GM23338 (cell line): ENCODE measurements around the gene CMIP. TPM values are rescaled to one million over a fixed set of nuclear protein-coding genes. Genes with fewer than 3 reads are reported as not detected.

Source experiments
- ATAC-seq: fragments of 200-7000 bp; cut with Tn5 transposase; 3 replicates; pipeline ENCODE4 v1.9.1; 2020
- DNase-seq: peaks from one replicate; pipeline ENCODE4 v3.0.0-alpha.2; 2015; ENCODE audit warnings: low spot score
- H2AFZ ChIP-seq: fragments of 200-600 bp; sonication (generic); 2 replicates; pipeline ENCODE4 v1.8.0; 2016; ENCODE audit warnings: antibody characterized with exemption, mild to moderate bottlenecking, moderate library complexity
- H3F3A ChIP-seq: fragments of 200-600 bp; sonication (generic); replicated peaks from 2 replicates; pipeline ENCODE4 v1.8.0; 2017; ENCODE audit warnings: antibody characterized with exemption, mixed run types, low read depth
- H3K27ac ChIP-seq: fragments of 200-600 bp; sonication (generic); 2 replicates; pipeline ENCODE4 v1.6.1; 2016; ENCODE audit warnings: low read depth
- H3K27me3 ChIP-seq: fragments of 200-600 bp; sonication (generic); 2 replicates; pipeline ENCODE4 v1.8.0; 2016; ENCODE audit warnings: mild to moderate bottlenecking, mixed run types, moderate library complexity; ENCODE audit not compliant: insufficient read depth
- H3K36me3 ChIP-seq: fragments of 200-600 bp; sonication (generic); 2 replicates; pipeline ENCODE4 v1.8.0; 2016; ENCODE audit warnings: mild to moderate bottlenecking; ENCODE audit not compliant: insufficient read depth
- H3K4me1 ChIP-seq: fragments of 200-600 bp; sonication (generic); 2 replicates; pipeline ENCODE4 v1.8.0; 2016; ENCODE audit warnings: mild to moderate bottlenecking, moderate library complexity; ENCODE audit not compliant: insufficient read depth
- H3K4me2 ChIP-seq: fragments of 200-600 bp; sonication (generic); 2 replicates; pipeline ENCODE4 v1.7.1; 2017; ENCODE audit warnings: mixed run types
- H3K4me3 ChIP-seq: fragments of 200-600 bp; sonication (generic); 2 replicates; pipeline ENCODE4 v1.6.1; 2016; ENCODE audit warnings: mixed run types
- H3K79me2 ChIP-seq: fragments of 200-600 bp; sonication (generic); replicated peaks from 2 replicates; pipeline ENCODE4 v1.8.0; 2017; ENCODE audit warnings: mild to moderate bottlenecking; ENCODE audit not compliant: insufficient read depth
- H3K9me2 ChIP-seq: fragments of 200-600 bp; sonication (generic); 2 replicates; pipeline ENCODE4 v1.8.0; 2017; ENCODE audit not compliant: insufficient read depth
- H4K20me1 ChIP-seq: fragments of 200-600 bp; sonication (generic); replicated peaks from 2 replicates; pipeline ENCODE4 v1.8.0; 2017; ENCODE audit warnings: mild to moderate bottlenecking; ENCODE audit not compliant: insufficient read depth
- H3K27ac Mint-ChIP-seq: 2 replicates; pipeline ENCODE4 v1.8.0; 2020; ENCODE audit warnings: inconsistent platforms, mild to moderate bottlenecking, moderate library complexity, mixed read lengths
- H3K27me3 Mint-ChIP-seq: 3 replicates; pipeline ENCODE4 v1.8.0; 2022; ENCODE audit warnings: low read depth, mild to moderate bottlenecking, moderate library complexity, mixed read lengths, inconsistent platforms; ENCODE audit not compliant: insufficient read depth, poor library complexity
- H3K36me3 Mint-ChIP-seq: 3 replicates; pipeline ENCODE4 v1.8.0; 2021; ENCODE audit warnings: low read depth, mild to moderate bottlenecking, inconsistent platforms, moderate library complexity, mixed read lengths
- H3K4me1 Mint-ChIP-seq: 3 replicates; pipeline ENCODE4 v1.8.0; 2020; ENCODE audit warnings: mild to moderate bottlenecking, inconsistent platforms, mixed read lengths
- H3K4me3 Mint-ChIP-seq: 3 replicates; pipeline ENCODE4 v1.8.0; 2021; ENCODE audit warnings: moderate library complexity, mild to moderate bottlenecking, inconsistent platforms, mixed read lengths
- H3K9me3 Mint-ChIP-seq: 3 replicates; pipeline ENCODE4 v1.8.0; 2020; ENCODE audit warnings: moderate library complexity, mild to moderate bottlenecking, inconsistent platforms, mixed read lengths
- CREB1 ChIP-seq: fragments of 250-450 bp; sonication (Bioruptor Pico); IDR thresholded peaks from 2 replicates; pipeline ENCODE4 v1.5.0; 2020; ENCODE audit warnings: low read depth, mild to moderate bottlenecking, moderate library complexity
- CTCF ChIP-seq, 2 experiments: fragments of 200-600 bp in 1 of 2; sonication (generic) in 1 of 2; conservative IDR thresholded peaks; 2 replicates each; pipeline versions ENCODE4 v1.5.1 to v1.6.1; 2016 to 2017; ENCODE audit warnings: antibody characterized with exemption in 2 of 2, low read depth in 2 of 2, mild to moderate bottlenecking in 2 of 2, moderate library complexity in 1 of 2
- EZH2 ChIP-seq: fragments of 200-600 bp; sonication (generic); IDR thresholded peaks from one replicate; pipeline ENCODE4 v1.8.0; 2017; ENCODE audit warnings: antibody characterized with exemption, mild to moderate bottlenecking, low read depth; ENCODE audit not compliant: unreplicated experiment
- EZH2phosphoT487 ChIP-seq: fragments of 200-600 bp; sonication (generic); IDR thresholded peaks from one replicate; pipeline ENCODE4 v1.8.1; 2018; ENCODE audit warnings: antibody characterized with exemption; ENCODE audit not compliant: unreplicated experiment
- JUNB ChIP-seq: IDR thresholded peaks from one replicate; pipeline ENCODE4 v1.6.1; 2016; ENCODE audit warnings: antibody characterized with exemption; ENCODE audit not compliant: unreplicated experiment
- NANOG ChIP-seq: IDR thresholded peaks from 2 replicates; pipeline ENCODE4 v1.6.1; 2016; ENCODE audit warnings: antibody characterized with exemption, borderline replicate concordance
- POLR2AphosphoS5 ChIP-seq: IDR thresholded peaks from 2 replicates; pipeline ENCODE4 v1.6.1; 2016; ENCODE audit warnings: antibody characterized with exemption, low read depth
- STAT1 ChIP-seq: IDR thresholded peaks from one replicate; pipeline ENCODE4 v1.6.1; 2016; ENCODE audit warnings: antibody characterized with exemption; ENCODE audit not compliant: unreplicated experiment
- ZNF114 ChIP-seq: fragments of 250-450 bp; sonication (Bioruptor Pico); IDR thresholded peaks from 2 replicates; pipeline ENCODE4 v1.5.0; 2020; ENCODE audit warnings: mild to moderate bottlenecking, moderate library complexity
- ZNF331 ChIP-seq: fragments of 250-450 bp; sonication (Bioruptor Pico); IDR thresholded peaks from 2 replicates; pipeline ENCODE4 v1.5.0; 2020; ENCODE audit warnings: low read depth, mild to moderate bottlenecking, moderate library complexity
- polyA plus RNA-seq: library from polyadenylated mRNA; unstranded; fragments of >200 nt; fragmentation: Nextera tagmentation; extraction: Ambion mirVana; gene quantifications from 2 replicates; pipeline ENCODE4 v1.2.1, GENCODE V29; 2016
- total RNA-seq: library from RNA; depleted of rRNA; stranded (reverse); fragments of >200 nt; shearing (Covaris generic); gene quantifications from 2 replicates; pipeline ENCODE4 v1.2.3, GENCODE V29; 2014
- TF ChIP-seq, protein P1 (sequence below): fragments of 250-450 bp; sonication (Bioruptor Pico); IDR thresholded peaks from 2 replicates; pipeline ENCODE4 v1.5.0; 2020; ENCODE audit warnings: mild to moderate bottlenecking, moderate library complexity
- TF ChIP-seq, protein P2 (sequence below): IDR thresholded peaks from 2 replicates; pipeline ENCODE4 v1.6.1; 2016; ENCODE audit warnings: antibody characterized with exemption
- TF ChIP-seq, protein P3 (sequence below): IDR thresholded peaks from one replicate; pipeline ENCODE4 v1.6.1; 2018; ENCODE audit warnings: antibody characterized with exemption; ENCODE audit not compliant: unreplicated experiment

CMIP gene
- total and polyA plus RNA-seq, 2 experiments from 2014 or later: 9.5 to 62.3 TPM

DNA sequence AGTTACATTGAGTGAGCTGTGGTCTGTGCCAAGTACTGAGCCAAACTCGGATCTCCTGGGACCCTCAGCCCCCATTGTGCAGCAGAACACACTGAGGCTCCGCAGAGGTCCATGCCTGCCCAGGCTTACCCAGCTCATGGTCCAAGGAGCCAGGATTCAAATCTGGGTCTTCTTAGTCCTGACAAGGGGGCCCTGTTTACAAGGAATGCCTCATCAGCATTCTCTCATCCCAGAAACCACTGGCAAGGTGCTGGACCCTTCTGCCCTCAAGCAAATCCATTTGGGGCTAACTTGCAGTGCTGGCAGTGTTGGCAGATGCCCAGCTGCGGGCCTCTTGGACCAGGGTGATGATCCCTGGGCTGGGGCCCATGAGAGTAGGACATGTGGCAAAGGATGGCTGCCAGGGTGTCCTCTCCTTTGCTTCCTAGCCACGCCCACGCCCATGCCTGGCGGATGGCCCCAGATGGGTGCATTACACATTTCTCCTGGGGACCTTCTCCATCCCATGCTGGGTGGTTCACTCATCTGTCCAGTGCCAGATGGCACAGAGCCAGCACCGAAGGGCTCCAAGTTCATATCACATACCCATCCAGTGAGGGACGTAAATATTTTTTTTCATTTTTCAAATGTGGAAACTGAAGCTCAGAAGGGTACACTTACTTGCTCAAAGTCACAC is 117.7 kb downstream of the CMIP start:
- Mint-ChIP-seq H3K36me3 (no peaks in the 10 kb centered on the region; the same call in 2 of the 3 replicates), H3K27ac (no peak overlapping the region), H3K9me3 (no peaks in the 10 kb centered on the region), H3K4me3 (no peak overlapping the region), H3K4me1 (peaks cover 11% of the 10 kb centered on the region), H3K27me3 (peaks cover 5% of the 10 kb centered on the region)
- TF ChIP-seq ZNF114 (no peak), NANOG (no peak), EZH2phosphoT487 (no peak), ZNF331 (CRISPR knock-in tag) (no peak), EZH2 (no peak), CREB1 (no peak), POLR2AphosphoS5 (no peak), STAT1 (no peak), JUNB (no peak), CTCF (conservative IDR thresholded peaks at IDR 0.05; ENCODE audit: low read depth in 2 of 2) (no peak)
- TF ChIP-seq, protein P1, sequence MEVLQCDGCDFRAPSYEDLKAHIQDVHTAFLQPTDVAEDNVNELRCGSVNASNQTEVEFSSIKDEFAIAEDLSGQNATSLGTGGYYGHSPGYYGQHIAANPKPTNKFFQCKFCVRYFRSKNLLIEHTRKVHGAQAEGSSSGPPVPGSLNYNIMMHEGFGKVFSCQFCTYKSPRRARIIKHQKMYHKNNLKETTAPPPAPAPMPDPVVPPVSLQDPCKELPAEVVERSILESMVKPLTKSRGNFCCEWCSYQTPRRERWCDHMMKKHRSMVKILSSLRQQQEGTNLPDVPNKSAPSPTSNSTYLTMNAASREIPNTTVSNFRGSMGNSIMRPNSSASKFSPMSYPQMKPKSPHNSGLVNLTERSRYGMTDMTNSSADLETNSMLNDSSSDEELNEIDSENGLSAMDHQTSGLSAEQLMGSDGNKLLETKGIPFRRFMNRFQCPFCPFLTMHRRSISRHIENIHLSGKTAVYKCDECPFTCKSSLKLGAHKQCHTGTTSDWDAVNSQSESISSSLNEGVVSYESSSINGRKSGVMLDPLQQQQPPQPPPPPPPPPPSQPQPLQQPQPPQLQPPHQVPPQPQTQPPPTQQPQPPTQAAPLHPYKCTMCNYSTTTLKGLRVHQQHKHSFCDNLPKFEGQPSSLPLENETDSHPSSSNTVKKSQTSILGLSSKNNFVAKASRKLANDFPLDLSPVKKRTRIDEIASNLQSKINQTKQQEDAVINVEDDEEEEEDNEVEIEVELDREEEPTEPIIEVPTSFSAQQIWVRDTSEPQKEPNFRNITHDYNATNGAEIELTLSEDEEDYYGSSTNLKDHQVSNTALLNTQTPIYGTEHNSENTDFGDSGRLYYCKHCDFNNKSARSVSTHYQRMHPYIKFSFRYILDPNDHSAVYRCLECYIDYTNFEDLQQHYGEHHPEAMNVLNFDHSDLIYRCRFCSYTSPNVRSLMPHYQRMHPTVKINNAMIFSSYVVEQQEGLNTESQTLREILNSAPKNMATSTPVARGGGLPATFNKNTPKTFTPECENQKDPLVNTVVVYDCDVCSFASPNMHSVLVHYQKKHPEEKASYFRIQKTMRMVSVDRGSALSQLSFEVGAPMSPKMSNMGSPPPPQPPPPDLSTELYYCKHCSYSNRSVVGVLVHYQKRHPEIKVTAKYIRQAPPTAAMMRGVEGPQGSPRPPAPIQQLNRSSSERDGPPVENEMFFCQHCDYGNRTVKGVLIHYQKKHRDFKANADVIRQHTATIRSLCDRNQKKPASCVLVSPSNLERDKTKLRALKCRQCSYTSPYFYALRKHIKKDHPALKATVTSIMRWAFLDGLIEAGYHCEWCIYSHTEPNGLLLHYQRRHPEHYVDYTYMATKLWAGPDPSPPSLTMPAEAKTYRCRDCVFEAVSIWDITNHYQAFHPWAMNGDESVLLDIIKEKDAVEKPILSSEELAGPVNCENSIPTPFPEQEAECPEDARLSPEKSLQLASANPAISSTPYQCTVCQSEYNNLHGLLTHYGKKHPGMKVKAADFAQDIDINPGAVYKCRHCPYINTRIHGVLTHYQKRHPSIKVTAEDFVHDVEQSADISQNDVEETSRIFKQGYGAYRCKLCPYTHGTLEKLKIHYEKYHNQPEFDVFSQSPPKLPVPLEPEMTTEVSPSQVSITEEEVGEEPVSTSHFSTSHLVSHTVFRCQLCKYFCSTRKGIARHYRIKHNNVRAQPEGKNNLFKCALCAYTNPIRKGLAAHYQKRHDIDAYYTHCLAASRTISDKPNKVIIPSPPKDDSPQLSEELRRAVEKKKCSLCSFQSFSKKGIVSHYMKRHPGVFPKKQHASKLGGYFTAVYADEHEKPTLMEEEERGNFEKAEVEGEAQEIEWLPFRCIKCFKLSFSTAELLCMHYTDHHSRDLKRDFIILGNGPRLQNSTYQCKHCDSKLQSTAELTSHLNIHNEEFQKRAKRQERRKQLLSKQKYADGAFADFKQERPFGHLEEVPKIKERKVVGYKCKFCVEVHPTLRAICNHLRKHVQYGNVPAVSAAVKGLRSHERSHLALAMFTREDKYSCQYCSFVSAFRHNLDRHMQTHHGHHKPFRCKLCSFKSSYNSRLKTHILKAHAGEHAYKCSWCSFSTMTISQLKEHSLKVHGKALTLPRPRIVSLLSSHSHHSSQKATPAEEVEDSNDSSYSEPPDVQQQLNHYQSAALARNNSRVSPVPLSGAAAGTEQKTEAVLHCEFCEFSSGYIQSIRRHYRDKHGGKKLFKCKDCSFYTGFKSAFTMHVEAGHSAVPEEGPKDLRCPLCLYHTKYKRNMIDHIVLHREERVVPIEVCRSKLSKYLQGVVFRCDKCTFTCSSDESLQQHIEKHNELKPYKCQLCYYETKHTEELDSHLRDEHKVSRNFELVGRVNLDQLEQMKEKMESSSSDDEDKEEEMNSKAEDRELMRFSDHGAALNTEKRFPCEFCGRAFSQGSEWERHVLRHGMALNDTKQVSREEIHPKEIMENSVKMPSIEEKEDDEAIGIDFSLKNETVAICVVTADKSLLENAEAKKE (CRISPR knock-in tag): no peak
- TF ChIP-seq, protein P2, sequence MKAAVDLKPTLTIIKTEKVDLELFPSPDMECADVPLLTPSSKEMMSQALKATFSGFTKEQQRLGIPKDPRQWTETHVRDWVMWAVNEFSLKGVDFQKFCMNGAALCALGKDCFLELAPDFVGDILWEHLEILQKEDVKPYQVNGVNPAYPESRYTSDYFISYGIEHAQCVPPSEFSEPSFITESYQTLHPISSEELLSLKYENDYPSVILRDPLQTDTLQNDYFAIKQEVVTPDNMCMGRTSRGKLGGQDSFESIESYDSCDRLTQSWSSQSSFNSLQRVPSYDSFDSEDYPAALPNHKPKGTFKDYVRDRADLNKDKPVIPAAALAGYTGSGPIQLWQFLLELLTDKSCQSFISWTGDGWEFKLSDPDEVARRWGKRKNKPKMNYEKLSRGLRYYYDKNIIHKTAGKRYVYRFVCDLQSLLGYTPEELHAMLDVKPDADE: no peak
- TF ChIP-seq, protein P3, sequence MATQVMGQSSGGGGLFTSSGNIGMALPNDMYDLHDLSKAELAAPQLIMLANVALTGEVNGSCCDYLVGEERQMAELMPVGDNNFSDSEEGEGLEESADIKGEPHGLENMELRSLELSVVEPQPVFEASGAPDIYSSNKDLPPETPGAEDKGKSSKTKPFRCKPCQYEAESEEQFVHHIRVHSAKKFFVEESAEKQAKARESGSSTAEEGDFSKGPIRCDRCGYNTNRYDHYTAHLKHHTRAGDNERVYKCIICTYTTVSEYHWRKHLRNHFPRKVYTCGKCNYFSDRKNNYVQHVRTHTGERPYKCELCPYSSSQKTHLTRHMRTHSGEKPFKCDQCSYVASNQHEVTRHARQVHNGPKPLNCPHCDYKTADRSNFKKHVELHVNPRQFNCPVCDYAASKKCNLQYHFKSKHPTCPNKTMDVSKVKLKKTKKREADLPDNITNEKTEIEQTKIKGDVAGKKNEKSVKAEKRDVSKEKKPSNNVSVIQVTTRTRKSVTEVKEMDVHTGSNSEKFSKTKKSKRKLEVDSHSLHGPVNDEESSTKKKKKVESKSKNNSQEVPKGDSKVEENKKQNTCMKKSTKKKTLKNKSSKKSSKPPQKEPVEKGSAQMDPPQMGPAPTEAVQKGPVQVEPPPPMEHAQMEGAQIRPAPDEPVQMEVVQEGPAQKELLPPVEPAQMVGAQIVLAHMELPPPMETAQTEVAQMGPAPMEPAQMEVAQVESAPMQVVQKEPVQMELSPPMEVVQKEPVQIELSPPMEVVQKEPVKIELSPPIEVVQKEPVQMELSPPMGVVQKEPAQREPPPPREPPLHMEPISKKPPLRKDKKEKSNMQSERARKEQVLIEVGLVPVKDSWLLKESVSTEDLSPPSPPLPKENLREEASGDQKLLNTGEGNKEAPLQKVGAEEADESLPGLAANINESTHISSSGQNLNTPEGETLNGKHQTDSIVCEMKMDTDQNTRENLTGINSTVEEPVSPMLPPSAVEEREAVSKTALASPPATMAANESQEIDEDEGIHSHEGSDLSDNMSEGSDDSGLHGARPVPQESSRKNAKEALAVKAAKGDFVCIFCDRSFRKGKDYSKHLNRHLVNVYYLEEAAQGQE: no peak
- no peaks in the 10 kb centered on the region for H3K27me3 ChIP-seq
- peaks cover 84% of the 10 kb centered on the region for H3K79me2 ChIP-seq
- peaks cover 41% of the 10 kb centered on the region for H4K20me1 ChIP-seq
- DNase-seq (no peak), ATAC-seq (no peak)
- H3K4me3 ChIP-seq: no peak overlapping the region
- no peak overlapping the region for H3K27ac ChIP-seq
- no peak overlapping the region for H2AFZ ChIP-seq
- no peak overlapping the region for H3K4me2 ChIP-seq
- H3K36me3 ChIP-seq: no peaks in the 10 kb centered on the region
- H3K9me2 ChIP-seq: no peaks in the 10 kb centered on the region
- no peaks in the 10 kb centered on the region for H3K4me1 ChIP-seq
- no peaks in the 10 kb centered on the region for H3F3A ChIP-seq
